Peyer's patch (tissue), 4 donors: ENCODE results near the gene GYPB.
"Not testable (repeated sequence)": the region's sequence is repeated elsewhere in the genome, so short reads cannot be mapped to it uniquely, and the experiment has no call there.

Experiments
- CTCF ChIP-seq, 6 experiments: fragments of 450-650 bp in 4 of 6; fragments of 200-600 bp in 2 of 6; sonication (generic) in 1 of 6; IDR thresholded peaks; one replicate each; pipeline ENCODE4 v1.5.1; 2017 to 2019; ENCODE audit warnings: antibody characterized with exemption in 6 of 6, mild to moderate bottlenecking in 3 of 6, moderate library complexity in 1 of 6
- POLR2A ChIP-seq, 2 donors: fragments of 450-650 bp; IDR thresholded peaks; one replicate each; pipeline ENCODE4 v1.5.1; 2017; ENCODE audit warnings: antibody characterized with exemption in 2 of 2, mild to moderate bottlenecking in 2 of 2, moderate library complexity in 2 of 2

DNA sequence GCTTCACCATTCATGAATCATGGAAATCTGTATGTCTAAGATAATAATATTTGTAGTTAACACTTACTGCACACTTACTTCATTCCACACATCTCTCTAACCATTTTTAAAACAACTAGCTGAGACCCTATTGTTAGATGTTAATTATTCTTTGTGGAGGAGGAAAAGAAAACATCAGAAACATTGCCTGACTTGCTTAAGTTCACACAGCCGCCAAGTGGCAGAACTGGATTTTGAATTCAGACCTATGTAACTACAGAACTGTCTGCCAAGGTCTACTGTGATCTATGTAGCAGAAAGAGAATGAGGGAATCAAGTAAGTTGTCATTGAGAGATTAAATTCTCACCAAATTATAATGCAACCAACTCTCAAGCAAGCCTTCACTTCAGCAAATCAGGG lies 11.2 kb downstream of the GYPB start:
- TF ChIP-seq CTCF, POLR2A (IDR thresholded peaks at IDR 0.05): not testable (repeated sequence)
